ENCODE data around the gene VPS13A.

DNA sequence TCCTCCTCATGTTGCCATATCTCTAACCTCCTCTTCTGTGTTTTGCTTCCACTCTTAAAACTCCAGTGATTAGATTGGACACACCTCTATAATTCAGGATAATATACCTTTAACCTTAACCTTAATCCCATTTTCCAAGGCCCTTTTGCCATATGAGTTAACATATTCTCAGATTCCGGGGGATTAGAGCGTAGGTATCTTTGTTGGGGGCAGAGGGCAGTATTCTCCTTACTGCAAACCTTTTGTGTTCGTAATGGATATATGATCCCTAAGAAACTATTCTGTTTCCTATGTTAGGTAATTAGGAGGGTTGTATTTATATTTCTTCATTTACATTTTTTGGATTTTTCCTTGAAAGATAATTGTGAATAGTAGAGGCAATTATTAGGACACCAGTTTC, 99.5 kb downstream of the VPS13A start:
- TF ChIP-seq, protein P1, sequence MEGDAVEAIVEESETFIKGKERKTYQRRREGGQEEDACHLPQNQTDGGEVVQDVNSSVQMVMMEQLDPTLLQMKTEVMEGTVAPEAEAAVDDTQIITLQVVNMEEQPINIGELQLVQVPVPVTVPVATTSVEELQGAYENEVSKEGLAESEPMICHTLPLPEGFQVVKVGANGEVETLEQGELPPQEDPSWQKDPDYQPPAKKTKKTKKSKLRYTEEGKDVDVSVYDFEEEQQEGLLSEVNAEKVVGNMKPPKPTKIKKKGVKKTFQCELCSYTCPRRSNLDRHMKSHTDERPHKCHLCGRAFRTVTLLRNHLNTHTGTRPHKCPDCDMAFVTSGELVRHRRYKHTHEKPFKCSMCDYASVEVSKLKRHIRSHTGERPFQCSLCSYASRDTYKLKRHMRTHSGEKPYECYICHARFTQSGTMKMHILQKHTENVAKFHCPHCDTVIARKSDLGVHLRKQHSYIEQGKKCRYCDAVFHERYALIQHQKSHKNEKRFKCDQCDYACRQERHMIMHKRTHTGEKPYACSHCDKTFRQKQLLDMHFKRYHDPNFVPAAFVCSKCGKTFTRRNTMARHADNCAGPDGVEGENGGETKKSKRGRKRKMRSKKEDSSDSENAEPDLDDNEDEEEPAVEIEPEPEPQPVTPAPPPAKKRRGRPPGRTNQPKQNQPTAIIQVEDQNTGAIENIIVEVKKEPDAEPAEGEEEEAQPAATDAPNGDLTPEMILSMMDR (IDR thresholded peaks at IDR 0.05), result no peak
- no peak for TF ChIP-seq POLR2A (IDR thresholded peaks at IDR 0.05)
